ENCODE measurements around the gene PLSCR4. TPM values are rescaled to one million over a fixed set of nuclear protein-coding genes. Genes with fewer than 3 reads are reported as not detected.

PLSCR4 gene
- total and polyA plus RNA-seq, 2 experiments from 2014 or later: 40.3 to 63.4 TPM

DNA sequence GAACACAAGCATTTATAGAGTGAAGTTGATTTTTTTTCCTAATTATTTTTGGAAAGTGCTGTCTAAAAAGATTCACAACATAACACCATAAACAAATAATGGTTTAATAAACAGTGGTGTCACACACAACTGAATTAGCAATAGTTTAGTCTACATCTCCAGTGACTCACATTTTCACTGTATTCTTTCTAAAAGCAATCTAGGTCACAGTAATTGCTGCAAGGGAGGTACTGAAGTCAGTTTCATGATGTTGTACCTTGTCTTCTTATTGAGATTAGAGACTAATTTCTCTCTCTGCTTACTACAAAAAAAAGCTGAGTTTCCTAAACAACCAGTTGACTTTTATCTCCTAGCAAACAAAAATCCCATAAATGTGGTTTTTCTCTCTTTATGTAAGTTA is 29.6 kb downstream of the PLSCR4 start:
- H3K36me3 ChIP-seq (ENCODE audit: low read depth): peaks cover 7% of the 10 kb centered on the region; the same call in 1 of the 2 replicates
- H3K27ac ChIP-seq: peak overlapping the region; percentile 12; the same call in 1 of the 2 replicates
- no peak overlapping the region for H3K9ac ChIP-seq
- in situ Hi-C loops (cut with MboI): no loop called here
- no peaks in the 10 kb centered on the region for H4K20me1 ChIP-seq (ENCODE audit: insufficient read depth)
- H3K4me1 ChIP-seq (ENCODE audit: insufficient read depth): peaks cover 21% of the 10 kb centered on the region
- H3K27me3 ChIP-seq (replicated peaks; ENCODE audit: insufficient read depth): no peaks in the 10 kb centered on the region
- H3K9me3 ChIP-seq (ENCODE audit: low read depth): no peaks in the 10 kb centered on the region
- H3K4me2 ChIP-seq (ENCODE audit: unreplicated experiment): no peak overlapping the region
- no peak overlapping the region for H3K4me3 ChIP-seq
- peaks cover 11% of the 10 kb centered on the region for H3F3A ChIP-seq (ENCODE audit: insufficient read depth)
- H3K79me2 ChIP-seq (ENCODE audit: insufficient read depth): no peaks in the 10 kb centered on the region
- no peaks in the 10 kb centered on the region for H3K9me2 ChIP-seq (ENCODE audit: insufficient read depth)
- DNase-seq: peak; percentile 66
- TF ChIP-seq EZH2 (IDR thresholded peaks at IDR 0.05; ENCODE audit: insufficient read depth, poor library complexity, severe bottlenecking): no peak
- no peak overlapping the region for H2AFZ ChIP-seq

- H2AFZ ChIP-seq: no peak overlapping the region
- in situ Hi-C loops (cut with MboI): loop anchor here (10.0 kb wide), 2 partner anchors 106 to 356 kb away; no protein-coding TSS in a partner anchor
- DNase-seq: peak; percentile 61
- peaks cover 11% of the 10 kb centered on the region for H3F3A ChIP-seq (ENCODE audit: insufficient read depth)
- 65% methylated on average over 13 of the region's 13 CpGs for WGBS, 2 experiments (ENCODE audit: low coverage in 1 of 2, low lambda C conversion rate in 2 of 2, missing lambda C conversion rate in 2 of 2)
- H3K79me2 ChIP-seq (ENCODE audit: insufficient read depth): no peaks in the 10 kb centered on the region
- no peak overlapping the region for H3K4me3 ChIP-seq
- no peak for TF ChIP-seq EZH2phosphoT487 (IDR thresholded peaks at IDR 0.05; ENCODE audit: insufficient read depth, low read depth)
- H3K9me2 ChIP-seq (ENCODE audit: insufficient read depth): no peaks in the 10 kb centered on the region
- H3K27me3 ChIP-seq (replicated peaks; ENCODE audit: insufficient read depth): no peaks in the 10 kb centered on the region
- peaks cover 21% of the 10 kb centered on the region for H3K4me1 ChIP-seq (ENCODE audit: insufficient read depth)
- no peak overlapping the region for H3K4me2 ChIP-seq (ENCODE audit: unreplicated experiment)
- no peak overlapping the region for H3K27ac ChIP-seq
- no peaks in the 10 kb centered on the region for H3K9me3 ChIP-seq (ENCODE audit: low read depth)
- H4K20me1 ChIP-seq (ENCODE audit: insufficient read depth): no peaks in the 10 kb centered on the region
- no peak overlapping the region for H3K9ac ChIP-seq
- peaks cover 7% of the 10 kb centered on the region; the same call in 1 of the 2 replicates for H3K36me3 ChIP-seq (ENCODE audit: low read depth)
Measured at GRCh38 chr3:146218880-146219866, 31.7 kb downstream of the PLSCR4 start.

DNA sequence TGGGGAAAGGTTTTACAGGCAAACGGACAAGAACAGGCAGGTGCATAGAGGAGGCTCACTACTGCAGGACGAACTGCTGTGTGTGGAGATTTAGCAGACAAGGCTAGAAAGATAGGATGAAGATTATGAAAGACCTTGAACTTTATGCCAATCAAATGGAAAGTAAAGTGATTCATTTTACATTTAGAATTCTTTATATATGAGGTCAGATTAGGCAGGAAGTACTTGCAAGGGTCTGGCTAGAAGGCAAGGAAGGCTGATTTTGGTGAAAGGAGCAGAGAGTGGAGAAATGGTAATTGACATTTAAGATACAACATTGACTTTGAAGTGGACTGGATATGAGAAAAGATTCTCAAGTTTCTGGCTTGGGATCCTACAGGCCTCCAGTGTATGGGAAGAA is 33.6 kb downstream of the PLSCR4 start:
- H3F3A ChIP-seq (ENCODE audit: insufficient read depth): peaks cover 11% of the 10 kb centered on the region
- H3K9me3 ChIP-seq (ENCODE audit: low read depth): no peaks in the 10 kb centered on the region
- H2AFZ ChIP-seq: no peak overlapping the region
- WGBS, 2 experiments (ENCODE audit: low coverage in 1 of 2, low lambda C conversion rate in 2 of 2, missing lambda C conversion rate in 2 of 2): 78 to 84% methylated on average over 2 of the region's 2 CpGs
- H3K4me1 ChIP-seq (ENCODE audit: insufficient read depth): peaks cover 21% of the 10 kb centered on the region
- no peak overlapping the region for H3K27ac ChIP-seq
- H3K9me2 ChIP-seq (ENCODE audit: insufficient read depth): no peaks in the 10 kb centered on the region
- H3K4me3 ChIP-seq: no peak overlapping the region
- H3K4me2 ChIP-seq (ENCODE audit: unreplicated experiment): no peak overlapping the region
- peaks cover 11% of the 10 kb centered on the region; the same call in 1 of the 2 replicates for H3K36me3 ChIP-seq (ENCODE audit: low read depth)
- no peaks in the 10 kb centered on the region for H3K27me3 ChIP-seq (replicated peaks; ENCODE audit: insufficient read depth)
- no peak for TF ChIP-seq EZH2phosphoT487 (IDR thresholded peaks at IDR 0.05; ENCODE audit: insufficient read depth, low read depth)
- H4K20me1 ChIP-seq (ENCODE audit: insufficient read depth): no peaks in the 10 kb centered on the region
- no peak overlapping the region for H3K9ac ChIP-seq
- no peaks in the 10 kb centered on the region for H3K79me2 ChIP-seq (ENCODE audit: insufficient read depth)
- in situ Hi-C loops (cut with MboI): loop anchor here (10.0 kb wide), 2 partner anchors 107 to 357 kb away; no protein-coding TSS in a partner anchor
- peak; percentile 28 for DNase-seq

GRCh38 chr3:146214493-146214892 is 36.4 kb downstream of the PLSCR4 start:
- no peak overlapping the region for H2AFZ ChIP-seq
- in situ Hi-C loops (cut with MboI): loop anchor here (10.0 kb wide), 2 partner anchors 110 to 360 kb away; no protein-coding TSS in a partner anchor
- H3K27ac ChIP-seq: no peak overlapping the region
- DNase-seq: no peak
- no peak overlapping the region for H3K4me3 ChIP-seq
- H3K4me1 ChIP-seq (ENCODE audit: insufficient read depth): peaks cover 10% of the 10 kb centered on the region
- H3K79me2 ChIP-seq (ENCODE audit: insufficient read depth): no peaks in the 10 kb centered on the region
- no peaks in the 10 kb centered on the region for H3K27me3 ChIP-seq (replicated peaks; ENCODE audit: insufficient read depth)
- H4K20me1 ChIP-seq (ENCODE audit: insufficient read depth): no peaks in the 10 kb centered on the region
- 94% methylated on average over 2 of the region's 2 CpGs for WGBS, 2 experiments (ENCODE audit: low coverage in 1 of 2, low lambda C conversion rate in 2 of 2, missing lambda C conversion rate in 2 of 2)
- H3K36me3 ChIP-seq (ENCODE audit: low read depth): 0 out of 2 replicates have a peak, but pooled peaks cover 4% of the 10 kb centered on the region
- no peaks in the 10 kb centered on the region for H3F3A ChIP-seq (ENCODE audit: insufficient read depth)
- no peaks in the 10 kb centered on the region for H3K9me3 ChIP-seq (ENCODE audit: low read depth)
- no peak overlapping the region for H3K9ac ChIP-seq
- H3K9me2 ChIP-seq (ENCODE audit: insufficient read depth): no peaks in the 10 kb centered on the region
- H3K4me2 ChIP-seq (ENCODE audit: unreplicated experiment): no peak overlapping the region
- TF ChIP-seq EZH2phosphoT487 (IDR thresholded peaks at IDR 0.05; ENCODE audit: insufficient read depth, low read depth): no peak
- TF ChIP-seq EZH2 (IDR thresholded peaks at IDR 0.05; ENCODE audit: insufficient read depth, poor library complexity, severe bottlenecking): no peak
